Smooth muscle cell of the brain vasculature (primary cell): ENCODE measurements around the gene UBXN7.
"Not testable (repeated sequence)": the region's sequence is repeated elsewhere in the genome, so short reads cannot be mapped to it uniquely, and the experiment has no call there.

Experiments
- DNase-seq: peaks from one replicate; pipeline ENCODE4 v3.0.0-alpha.2; 2012; ENCODE audit warnings: low read depth, low spot score

UBXN7 gene

GRCh38 chr3:196317687-196318467 is 114.3 kb downstream of the UBXN7 start, which contains the start of gene DYNLT2B:
TSS of gene DYNLT2B (minus strand) at chr3:196318240. CDS start at chr3:196318152, 88 bp downstream.
- peak; percentile 78 for DNase-seq

- DNase-seq, result not testable (repeated sequence)
Observed at GRCh38 chr3:196316799-196317686, 115.2 kb downstream of the UBXN7 start.

GRCh38 chr3:196315821-196316220 is 116.4 kb downstream of the UBXN7 start:
- no peak for DNase-seq

GRCh38 chr3:196314597-196314996 is 117.6 kb downstream of the UBXN7 start:
- no peak for DNase-seq

GRCh38 chr3:196314086-196314485 is 118.1 kb downstream of the UBXN7 start:
- DNase-seq, result not testable (repeated sequence)

GRCh38 chr3:196302960-196303359 is 129.3 kb downstream of the UBXN7 start:
- DNase-seq, result not testable (repeated sequence)

GRCh38 chr3:196302551-196302950 is 129.7 kb downstream of the UBXN7 start:
- not testable (repeated sequence) for DNase-seq

GRCh38 chr3:196298521-196298920 is 133.7 kb downstream of the UBXN7 start:
- no peak for DNase-seq
